Effector CD8-positive, alpha-beta T cell (primary cell): ENCODE results near the gene AP1S3.
"Not testable (repeated sequence)": the region's sequence is repeated elsewhere in the genome, so short reads cannot be mapped to it uniquely, and the experiment has no call there.

Source experiments
- DNase-seq: peaks from one replicate; lab custom pipeline; 2025; lab: John Stamatoyannopoulos, UW

AP1S3 gene

DNA sequence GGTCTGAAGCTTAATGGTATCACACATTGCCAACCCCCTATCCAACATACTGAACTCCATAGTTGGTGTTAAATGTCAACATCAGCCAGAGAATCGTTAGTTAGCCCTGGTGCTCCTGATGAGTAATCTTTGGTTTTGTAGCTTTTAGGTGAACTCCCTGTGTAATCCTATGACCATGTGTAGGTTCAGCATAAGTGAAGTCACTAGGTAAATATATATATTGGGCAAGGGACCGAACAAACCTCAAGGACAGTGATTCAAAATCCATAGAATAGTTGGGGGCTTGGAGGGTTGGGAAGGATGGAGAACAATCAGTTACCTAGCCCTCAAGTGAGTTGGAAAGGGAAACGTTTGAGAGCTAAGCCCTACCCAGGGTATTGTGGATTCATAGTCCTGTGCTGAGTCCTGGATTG is 16.0 kb upstream of the AP1S3 start:
- no peak for DNase-seq

- no peak for DNase-seq
Observed at GRCh38 chr2:223852281-223852795, 15.0 kb upstream of the AP1S3 start.

GRCh38 chr2:223847410-223847809 is 10.0 kb upstream of the AP1S3 start:
- no peak for DNase-seq

GRCh38 chr2:223846515-223846914 is 9.1 kb upstream of the AP1S3 start:
- DNase-seq, result no peak

GRCh38 chr2:223841436-223842190 is 4.2 kb upstream of the AP1S3 start:
- no peak for DNase-seq

GRCh38 chr2:223835701-223836532 is 1.5 kb downstream of the AP1S3 start:
- DNase-seq, result no peak

DNA sequence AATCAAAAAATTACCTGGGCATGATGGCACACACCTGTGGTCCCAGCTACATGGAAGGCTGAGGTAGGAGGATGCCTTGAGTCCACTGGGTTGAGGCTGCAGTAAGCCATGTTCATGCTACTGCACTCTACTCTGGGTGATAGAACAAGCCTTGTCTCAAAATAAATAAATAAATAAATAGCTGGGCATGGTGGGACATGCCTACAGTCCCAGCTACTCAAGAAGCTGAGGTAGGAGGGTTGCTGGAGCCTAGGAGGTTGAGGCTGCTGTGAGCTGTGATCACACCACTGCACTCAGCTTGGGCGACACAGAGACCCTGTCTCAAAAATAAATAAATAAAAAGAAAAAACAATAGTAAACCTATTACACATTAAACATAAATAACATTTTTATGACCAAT is 3.0 kb downstream of the AP1S3 start:
- no peak for DNase-seq

DNA sequence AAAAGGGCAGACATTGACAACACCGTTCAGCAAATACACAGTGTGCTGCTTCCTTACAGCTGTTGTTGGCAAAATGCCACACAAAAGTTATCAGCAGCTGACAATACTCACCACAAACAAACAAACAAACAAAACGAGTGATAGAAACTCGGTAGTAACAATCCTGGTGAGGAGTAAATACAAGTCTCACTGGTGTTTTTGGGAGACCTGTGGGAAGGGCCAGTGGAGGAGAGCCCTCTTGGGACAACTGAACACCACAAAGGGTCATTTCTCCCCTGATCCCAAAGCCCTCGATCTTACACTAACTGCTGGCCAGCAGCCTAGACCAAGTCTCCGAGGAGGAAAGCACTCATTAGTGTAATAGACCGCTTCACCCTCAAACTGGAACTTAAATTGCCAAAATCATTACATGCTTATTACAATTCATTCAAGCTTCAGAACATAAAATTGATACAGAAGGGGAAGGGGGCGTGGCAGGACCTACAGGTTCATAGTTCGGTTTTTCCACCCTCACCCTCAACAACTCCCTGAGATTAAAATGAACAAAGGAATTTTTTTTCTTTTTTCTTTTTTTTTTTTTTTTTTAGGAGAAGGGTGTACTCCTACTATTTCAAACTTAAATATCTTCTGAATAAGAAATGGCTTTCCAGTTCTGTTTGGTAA is 5.0 kb downstream of the AP1S3 start:
- no peak for DNase-seq

DNA sequence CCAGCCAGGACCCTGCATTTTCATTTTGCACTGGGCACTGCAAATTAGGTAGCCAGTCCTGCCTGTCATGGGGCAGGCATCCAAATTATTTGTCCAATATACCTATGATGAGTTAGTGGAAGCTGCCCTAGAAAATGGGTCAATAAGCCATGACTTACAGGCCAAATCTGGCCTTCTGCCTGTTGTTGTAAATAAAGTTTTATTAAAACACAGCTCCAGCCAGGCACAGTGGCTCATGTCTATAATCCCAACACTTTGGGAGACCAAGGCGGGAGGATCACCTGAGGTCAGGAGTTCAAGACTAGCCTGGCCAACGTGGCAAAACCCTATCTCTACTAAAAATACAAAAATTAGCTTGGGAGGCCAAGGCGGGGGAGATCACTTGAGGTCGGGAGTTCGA is 8.3 kb downstream of the AP1S3 start:
- no peak for DNase-seq

- no peak for DNase-seq
Observed at GRCh38 chr2:223828314-223828713, 9.1 kb downstream of the AP1S3 start.

GRCh38 chr2:223826995-223827394 is 10.4 kb downstream of the AP1S3 start:
- no peak for DNase-seq

DNA sequence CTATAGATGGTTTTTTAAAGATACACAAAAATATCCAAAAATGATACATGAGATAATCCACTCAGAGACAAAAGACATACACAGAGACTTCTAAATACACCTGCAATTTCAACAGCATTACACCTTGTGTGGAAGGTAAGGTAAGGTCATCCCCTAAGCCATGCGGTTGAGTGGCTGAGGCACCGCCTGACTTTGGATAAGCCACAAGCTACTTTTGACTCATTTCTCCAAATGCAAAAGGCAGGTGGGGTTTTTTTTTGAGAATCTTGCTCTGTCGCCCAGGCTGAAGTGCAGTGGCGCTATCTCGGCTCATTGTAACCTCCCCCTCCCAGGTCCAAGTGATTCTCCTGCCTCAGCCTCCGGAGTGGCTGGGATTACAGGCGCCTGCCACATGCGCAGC is 13.1 kb downstream of the AP1S3 start:
- no peak for DNase-seq

- DNase-seq, result no peak
Observed at GRCh38 chr2:223822818-223823217, 14.6 kb downstream of the AP1S3 start.

- DNase-seq, result no peak
Observed at GRCh38 chr2:223820549-223820948, 16.8 kb downstream of the AP1S3 start.

DNA sequence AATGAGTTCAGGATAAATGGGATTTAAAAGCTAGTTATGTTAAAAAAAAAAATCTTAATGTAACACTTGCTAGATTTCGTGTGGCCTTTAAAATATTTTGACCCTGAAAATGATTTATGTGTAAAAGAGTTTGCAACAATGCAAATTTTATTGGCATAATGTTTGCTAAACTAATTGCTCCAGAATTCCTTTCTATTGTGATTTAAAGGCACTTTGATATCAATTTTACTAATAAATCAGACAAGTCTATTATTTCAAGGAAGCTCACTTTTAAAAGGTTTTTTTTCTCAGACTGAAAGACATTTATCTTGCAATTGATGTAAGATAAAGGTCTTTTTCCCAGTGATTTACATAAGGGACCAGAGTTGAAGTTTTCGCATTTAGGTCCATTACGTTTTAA is 17.5 kb downstream of the AP1S3 start:
- DNase-seq, result no peak

- no peak for DNase-seq
Observed at GRCh38 chr2:223815884-223816570, 21.4 kb downstream of the AP1S3 start.

DNA sequence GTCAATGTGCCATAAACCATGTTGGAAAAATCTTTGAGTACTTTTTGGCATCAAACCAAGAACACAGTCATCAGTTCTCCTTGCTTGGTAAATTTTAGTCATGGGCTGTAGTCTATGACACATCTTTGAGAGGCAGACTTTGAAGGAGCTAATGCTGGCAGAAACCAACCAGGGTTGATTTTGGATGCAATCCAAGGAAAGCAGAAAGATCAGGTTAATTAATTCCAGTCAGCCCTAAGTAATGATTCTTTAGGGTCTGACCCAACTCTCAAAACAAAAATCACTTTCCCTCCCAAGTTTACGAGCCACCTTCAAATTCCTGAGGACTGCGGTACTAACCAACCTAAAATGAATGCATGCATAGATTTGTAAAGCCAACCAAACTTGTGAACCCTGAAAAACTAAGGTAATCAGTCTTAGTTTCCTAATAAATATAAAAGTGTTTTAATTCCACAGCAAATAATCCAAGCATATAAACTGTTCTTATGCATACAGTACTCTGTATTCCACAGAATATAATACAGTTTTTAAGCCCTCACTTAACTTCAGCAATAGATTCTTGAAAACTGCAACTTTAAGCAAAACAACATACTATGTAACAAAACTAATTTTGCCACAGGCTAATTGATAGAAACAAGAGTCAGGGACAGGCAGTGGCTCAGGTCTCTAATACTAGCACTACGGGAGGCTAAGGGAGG is 22.0 kb downstream of the AP1S3 start:
- no peak for DNase-seq

DNA sequence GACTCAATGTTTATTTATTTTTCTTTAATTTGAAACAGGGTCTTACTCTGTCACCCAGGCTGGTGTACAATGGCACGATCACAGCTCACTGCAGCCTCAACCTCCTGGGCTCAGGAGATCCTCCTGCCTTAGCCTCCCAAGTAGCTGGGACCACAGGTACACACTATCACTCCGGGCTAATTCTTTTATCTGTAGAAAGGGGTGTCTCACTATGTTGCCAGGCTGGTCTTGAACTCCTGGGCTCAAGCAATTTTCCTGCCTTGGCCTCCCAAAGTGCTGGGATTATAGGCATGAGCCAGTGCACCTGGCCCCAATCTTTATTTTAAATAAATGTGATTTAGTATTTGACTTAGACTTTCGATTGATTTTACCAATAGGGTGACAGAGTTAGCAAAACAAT is 22.6 kb downstream of the AP1S3 start:
- DNase-seq, result not testable (repeated sequence)

DNA sequence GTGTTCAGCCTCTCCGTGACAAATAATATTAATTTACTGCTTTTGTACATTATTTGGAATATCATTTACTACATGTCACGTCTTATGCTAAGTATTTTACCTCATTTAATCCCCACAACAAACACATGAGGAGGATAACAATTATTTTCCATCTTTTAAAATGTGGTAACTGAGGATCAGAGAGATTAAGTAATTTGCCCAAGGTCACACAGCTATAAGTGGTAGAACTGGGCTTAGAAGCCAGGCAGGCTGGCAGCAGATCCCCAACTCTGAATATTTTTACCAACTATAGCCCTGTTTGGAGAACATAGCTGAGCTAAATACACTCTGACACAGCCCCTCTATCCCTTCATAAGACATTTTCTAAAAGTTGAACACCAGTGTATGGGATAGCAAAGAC is 24.1 kb downstream of the AP1S3 start:
- no peak for DNase-seq

DNA sequence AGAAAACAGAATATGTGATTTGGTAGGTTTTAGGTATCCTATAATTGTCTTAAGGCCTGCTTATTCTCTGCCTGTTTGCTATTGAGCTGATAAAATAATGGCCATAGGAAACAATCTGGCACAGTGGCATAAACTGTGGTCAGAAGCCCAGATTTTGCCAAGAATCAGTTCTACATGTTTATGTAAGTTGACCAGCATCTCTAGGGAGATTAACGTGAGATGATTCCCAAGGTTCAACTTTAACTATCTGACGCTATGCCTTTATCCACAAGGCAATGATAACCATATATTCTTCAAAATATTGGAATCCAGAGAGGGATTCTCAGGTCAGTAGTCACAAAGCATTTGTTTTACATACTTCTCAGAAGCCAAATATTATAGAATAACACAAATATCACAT is 25.6 kb downstream of the AP1S3 start:
- no peak for DNase-seq

DNA sequence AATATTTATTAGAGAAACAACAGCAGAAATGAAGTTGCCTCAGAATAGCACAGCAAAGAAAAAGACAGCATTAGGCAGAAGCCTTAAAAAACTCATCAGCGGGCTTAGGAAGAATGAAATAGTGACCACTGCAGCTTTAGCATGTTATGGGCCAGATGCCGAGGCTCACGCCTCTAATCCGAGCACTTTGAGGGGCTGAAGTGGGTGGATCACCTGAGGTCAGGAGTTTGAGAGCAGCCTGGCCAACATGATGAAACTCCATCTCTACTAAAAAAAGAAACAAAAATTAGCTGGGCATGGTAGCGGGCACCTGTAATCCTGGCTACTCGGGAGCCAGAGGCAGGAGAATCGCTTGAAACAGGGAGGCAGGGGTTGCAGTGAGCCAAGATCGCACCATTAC is 32.4 kb downstream of the AP1S3 start:
- DNase-seq, result no peak
